Germinal center (tissue), 1 donor: ENCODE measurements around the gene RGS14.
"Not testable (repeated sequence)": the region's sequence is repeated elsewhere in the genome, so short reads cannot be mapped to it uniquely, and the experiment has no call there.

Source experiments
- DNase-seq: peaks from one replicate; pipeline ENCODE4 v3.0.0; 2012; ENCODE audit warnings: mixed read lengths, low spot score

Gene RGS14

DNA sequence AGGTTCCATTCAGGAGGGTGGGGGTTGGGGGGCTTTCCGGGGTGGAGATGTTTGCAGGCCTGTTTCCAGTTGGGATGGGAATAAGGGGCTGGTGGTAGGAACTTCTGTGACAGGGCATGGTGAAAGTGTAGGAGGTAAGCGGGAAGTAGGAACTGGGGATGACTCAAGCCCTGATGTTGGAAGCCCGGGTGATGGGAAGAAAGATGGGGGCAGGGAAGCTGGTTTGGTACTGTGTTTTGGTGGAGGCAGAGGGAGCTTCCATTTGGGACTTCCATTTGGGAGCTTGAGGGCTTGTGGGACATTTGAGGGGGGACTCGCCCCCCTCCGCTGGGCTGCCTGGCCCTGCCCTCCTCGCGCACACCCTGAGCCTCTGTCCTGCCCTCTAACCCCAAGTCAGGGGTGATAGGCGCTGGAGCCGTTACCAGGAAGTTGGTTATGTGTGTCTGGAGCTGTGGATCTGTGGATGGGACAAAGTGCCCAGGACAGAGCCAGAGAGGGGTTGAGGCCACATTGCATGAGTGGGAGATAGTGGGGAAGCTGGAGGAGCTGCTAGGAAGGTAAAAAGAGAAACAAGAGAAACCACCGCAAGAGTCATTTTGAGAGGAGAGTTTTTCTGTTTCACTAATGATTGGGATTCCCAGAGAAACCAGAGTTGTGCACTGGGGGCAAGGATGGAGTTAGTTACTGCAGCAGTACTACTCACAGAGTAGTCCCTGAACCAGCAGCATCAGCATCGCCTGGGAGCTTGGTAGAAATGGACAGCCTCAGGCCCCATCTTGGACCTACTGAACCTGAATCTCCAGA, 6.6 kb downstream of the RGS14 start:
- no peak for DNase-seq

DNA sequence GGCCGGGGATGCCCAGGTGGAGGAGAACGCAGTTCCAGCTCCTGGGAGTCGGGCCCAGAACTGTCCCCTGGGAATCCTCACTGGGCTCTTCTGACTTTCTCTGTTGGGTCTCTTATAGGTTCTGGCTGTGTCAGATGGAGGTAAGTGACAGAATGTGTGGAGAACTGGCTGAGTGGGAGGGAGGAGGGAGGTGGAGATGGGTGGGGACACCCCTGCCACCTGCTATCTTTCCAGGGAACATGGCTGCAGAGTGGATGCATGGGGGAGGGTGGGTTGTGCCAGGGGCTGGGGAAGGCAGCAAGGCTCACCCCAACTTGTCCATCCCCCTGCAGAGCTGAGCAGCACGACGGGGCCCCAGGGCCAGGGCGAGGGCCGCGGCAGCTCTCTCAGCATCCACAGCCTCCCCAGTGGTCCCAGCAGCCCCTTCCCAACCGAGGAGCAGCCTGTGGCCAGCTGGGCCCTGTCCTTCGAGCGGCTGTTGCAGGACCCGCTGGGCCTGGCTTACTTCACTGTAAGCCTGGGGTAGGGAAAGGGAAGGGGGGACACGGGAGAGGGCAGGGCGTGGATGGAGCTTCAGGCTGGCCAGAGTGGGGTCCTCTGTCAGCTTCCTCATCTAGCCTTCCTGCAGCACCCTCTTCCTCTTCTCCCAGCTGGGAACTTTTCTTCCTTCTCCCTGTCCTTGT, 8.3 kb downstream of the RGS14 start:
- DNase-seq = no peak

DNA sequence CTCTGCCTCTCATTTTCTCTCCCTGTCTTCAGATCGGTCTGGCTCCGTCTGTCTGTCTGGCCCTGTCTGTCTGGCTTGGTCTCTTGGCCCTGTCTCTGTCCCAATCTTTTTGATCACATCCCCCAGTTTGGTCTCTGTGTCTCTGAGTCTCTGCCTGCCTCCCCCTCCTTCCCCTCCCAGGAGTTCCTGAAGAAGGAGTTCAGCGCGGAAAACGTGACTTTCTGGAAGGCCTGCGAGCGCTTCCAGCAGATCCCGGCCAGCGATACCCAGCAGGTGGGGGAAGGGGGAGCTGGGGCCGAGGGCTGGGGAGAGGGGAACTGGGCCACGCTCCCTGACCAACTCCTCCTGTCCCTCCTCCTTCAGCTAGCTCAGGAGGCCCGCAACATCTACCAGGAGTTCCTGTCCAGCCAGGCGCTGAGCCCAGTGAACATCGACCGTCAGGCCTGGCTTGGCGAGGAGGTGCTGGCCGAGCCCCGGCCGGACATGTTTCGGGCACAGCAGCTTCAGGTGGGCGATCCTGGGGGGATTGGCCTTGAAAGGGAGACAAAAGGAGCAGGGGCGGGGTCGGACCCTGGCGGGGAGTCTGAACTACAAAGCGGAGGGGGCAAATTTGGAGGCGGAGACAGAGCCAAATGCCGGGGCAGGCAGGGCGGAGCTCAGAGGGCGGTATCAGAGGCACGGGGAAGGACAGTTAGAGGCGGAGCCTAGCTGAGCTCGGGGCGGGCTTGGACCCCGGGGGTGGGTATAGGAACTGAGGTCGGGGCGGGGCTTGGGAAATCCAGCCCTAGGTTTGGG, 9.0 kb downstream of the RGS14 start:
- no peak for DNase-seq

- DNase-seq = no peak
These were observed 9.7 kb downstream of the RGS14 start for GRCh38 chr5:177367323-177367848.

DNA sequence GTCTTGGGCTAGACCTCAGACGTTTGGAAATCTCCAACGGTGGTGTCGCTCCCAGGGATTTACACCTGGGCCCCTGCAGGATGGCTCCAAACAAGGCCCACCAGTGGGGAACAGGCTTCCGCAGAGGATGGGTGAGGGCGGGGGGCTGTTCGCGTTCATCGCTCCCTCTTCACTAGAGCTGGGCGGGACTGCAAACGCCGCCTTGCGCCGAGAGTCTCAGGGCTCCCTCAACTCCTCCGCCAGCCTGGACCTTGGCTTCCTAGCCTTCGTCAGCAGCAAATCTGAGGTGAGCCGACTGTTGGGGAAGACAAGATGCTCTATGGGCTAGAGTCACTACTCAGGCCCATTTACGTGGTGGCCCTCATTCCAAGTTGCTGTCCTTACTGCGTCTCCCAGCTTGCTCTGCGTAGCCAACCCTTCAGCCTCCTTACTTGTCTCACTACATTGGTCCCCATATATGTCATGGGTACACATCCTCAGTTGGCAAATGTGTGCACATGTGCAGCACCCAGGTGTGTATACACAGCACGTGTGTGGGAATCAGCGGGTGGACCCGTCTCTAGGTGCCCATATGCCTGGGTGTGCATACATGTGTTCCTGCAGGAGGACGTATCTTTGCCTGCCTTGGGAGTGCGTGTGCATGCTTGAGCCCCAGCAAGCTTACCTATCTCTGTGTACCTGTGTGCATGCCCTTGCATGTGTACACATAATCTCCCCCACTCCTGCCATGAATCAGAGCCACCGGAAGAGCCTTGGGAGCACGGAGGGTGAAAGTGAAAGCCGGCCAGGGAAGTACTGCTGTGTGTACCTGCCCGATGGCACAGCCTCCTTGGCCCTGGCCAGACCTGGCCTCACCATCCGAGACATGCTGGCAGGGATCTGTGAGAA, 10.5 kb downstream of the RGS14 start:
- no peak for DNase-seq

DNA sequence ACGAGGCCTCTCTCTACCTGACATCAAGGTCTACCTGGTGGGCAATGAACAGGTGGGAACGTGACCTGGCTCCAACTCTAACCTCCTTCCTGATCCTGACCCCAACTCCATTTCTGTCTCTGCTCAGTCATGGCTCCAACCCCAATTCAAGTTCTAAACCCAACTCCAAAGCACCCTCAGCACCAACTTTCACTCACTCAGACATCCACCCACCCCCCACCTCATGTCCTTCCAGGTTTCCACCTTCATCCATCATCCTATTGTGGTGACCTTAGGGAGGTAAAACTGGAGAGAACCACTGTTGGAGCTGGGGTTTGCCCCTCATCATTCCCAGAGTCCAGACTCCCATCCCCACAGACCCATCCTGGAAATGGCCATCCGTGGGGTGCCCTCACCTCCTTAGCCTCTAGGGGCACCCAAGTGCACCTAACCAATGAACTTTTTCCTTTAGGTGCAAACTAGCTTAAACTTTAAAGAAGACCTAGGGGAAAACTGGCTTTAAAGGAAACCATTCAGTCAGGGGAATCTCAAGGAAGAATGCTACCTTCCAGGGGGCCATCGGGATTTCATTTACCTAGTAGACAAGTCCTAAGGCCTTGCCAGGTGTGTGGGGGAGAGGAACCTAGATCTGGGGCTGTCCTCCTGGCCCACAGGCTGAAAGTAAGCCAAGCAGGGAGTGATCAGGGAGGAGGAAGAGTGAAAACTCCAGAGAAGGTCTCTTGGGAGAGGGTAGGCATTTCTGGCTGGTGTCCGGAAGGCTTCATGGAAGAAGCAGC, 11.3 kb downstream of the RGS14 start:
- peak; percentile 67 for DNase-seq

- no peak for DNase-seq
These were observed 12.1 kb downstream of the RGS14 start for GRCh38 chr5:177369645-177370440.

DNA sequence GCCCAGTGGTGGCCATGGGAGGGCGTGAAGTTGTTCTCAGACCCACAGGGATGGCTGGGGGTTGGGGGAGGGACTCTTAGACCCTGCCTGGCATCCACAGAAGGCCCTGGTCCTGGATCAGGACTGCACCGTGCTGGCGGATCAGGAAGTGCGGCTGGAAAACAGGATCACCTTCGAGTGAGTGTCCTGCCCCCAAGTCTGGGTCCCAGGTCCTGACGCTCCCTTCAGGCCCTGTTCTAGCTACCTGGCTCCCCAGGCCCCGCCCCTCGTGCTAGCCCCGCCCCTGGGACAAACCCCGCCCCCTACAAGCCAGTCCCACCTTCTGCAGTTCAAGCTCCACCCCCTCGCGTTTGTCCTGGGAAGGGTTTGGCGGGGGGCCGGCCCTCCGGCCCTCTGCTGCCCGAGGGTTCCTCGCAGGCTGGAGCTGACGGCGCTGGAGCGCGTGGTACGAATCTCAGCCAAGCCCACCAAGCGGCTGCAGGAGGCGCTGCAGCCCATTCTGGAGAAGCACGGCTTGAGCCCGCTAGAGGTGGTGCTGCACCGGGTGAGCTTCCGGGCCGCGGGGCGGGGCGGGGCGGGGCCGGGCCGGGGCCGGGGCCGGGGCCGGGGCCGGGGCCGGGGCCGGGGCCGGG, 12.9 kb downstream of the RGS14 start:
- DNase-seq = no peak

- DNase-seq = no peak
These were observed 13.7 kb downstream of the RGS14 start for GRCh38 chr5:177371120-177372033.

- DNase-seq = no peak
These were observed 14.5 kb downstream of the RGS14 start for GRCh38 chr5:177372034-177372896.

GRCh38 chr5:177372910-177373309, 15.2 kb downstream of the RGS14 start:
- DNase-seq = no peak

- no peak for DNase-seq
These were observed 16.1 kb downstream of the RGS14 start for GRCh38 chr5:177373806-177374205.

GRCh38 chr5:177374211-177374610, 16.5 kb downstream of the RGS14 start:
- DNase-seq = no peak

GRCh38 chr5:177375516-177375915, 17.8 kb downstream of the RGS14 start:
- DNase-seq = not testable (repeated sequence)

- DNase-seq = no peak
These were observed 18.4 kb downstream of the RGS14 start for GRCh38 chr5:177376107-177376506.

- no peak for DNase-seq
These were observed 20.4 kb downstream of the RGS14 start for GRCh38 chr5:177377851-177378776.
